Measurements from ENCODE around the gene PGAP2.
A peak's percentile ranks its signal among the peaks of the same experiment; 100 is the strongest.
"Not testable (repeated sequence)": the region's sequence is repeated elsewhere in the genome, so short reads cannot be mapped to it uniquely, and the experiment has no call there.

Gene PGAP2

DNA sequence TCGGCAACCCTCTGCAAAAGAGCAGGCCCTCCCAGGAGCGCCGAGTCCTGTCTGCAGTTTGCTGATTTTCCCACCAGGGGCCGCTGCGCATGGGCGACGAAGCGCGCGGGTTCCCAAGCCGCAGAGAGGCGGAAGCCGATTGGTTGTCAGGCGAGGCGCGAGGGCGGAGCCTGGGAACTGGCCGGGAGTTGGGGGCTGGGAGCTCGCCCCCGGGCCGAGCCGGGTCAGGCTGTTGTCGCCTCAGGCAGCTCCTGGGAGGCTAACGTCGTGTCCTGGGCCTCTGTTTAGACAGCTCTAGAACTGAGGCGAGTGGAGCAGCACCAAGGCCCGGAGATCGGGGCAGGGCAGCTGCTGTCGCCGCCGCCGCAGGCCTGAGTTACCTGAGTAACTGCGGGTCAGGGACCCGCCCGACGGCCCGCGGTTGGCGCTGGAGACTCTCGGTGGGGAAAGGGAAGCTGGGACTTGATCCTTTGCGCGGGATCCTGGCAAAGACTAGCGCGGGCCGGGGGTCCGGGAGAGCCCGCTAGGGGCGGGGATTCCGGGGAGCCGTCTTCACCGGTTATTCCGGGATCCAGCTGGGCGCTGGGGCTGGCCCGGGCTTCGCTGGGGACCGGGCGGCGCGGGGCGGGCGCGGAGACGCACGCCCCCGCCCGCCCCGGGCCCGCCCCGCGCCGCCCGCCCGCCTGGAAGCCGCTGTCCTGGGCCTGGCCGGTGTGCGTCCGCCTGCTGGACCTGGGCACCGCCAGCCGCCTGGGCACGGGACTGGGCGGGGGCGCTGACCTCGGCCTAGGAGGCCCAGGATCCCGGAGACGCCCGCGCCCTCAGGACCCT, 46.8 kb downstream of the PGAP2 start, which contains the start of gene STIM1:
Gene STIM1, plus strand, starts transcription at position 688 of the 831 bp plus-strand sequence. CDS start 607 bp downstream, outside the sequence.
- peak; percentile 95 to 96 for DNase-seq (ENCODE audit: low read depth in 2 of 2)

DNA sequence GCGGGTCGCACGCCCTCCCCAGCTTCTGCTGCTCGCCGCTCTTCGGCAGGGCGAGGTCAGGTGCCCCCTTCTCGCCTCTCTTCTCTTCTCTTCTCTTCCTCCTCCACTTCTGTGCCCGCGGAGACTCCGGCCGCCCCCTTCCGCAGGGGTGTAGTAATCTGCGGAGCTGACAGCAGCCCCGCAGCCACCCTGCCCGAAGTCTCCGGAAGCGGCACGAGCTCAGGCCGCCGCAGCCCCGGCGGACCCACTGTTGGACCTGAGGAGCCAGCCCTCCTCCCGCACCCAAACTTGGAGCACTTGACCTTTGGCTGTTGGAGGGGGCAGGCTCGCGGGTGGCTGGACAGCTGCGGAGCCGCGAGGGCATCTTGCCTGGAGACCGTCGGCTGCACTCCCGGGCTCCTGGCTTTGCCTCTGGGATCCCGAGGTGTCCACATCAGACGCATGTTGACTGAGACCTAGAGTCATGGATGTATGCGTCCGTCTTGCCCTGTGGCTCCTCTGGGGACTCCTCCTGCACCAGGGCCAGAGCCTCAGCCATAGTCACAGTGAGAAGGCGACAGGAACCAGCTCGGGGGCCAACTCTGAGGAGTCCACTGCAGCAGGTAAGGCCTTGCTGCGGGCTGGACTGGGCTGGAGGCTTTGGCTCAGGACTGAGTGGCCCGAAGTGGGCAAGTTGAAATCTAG, 47.6 kb downstream of the PGAP2 start:
- DNase-seq (ENCODE audit: low read depth in 2 of 2), result no peak

DNA sequence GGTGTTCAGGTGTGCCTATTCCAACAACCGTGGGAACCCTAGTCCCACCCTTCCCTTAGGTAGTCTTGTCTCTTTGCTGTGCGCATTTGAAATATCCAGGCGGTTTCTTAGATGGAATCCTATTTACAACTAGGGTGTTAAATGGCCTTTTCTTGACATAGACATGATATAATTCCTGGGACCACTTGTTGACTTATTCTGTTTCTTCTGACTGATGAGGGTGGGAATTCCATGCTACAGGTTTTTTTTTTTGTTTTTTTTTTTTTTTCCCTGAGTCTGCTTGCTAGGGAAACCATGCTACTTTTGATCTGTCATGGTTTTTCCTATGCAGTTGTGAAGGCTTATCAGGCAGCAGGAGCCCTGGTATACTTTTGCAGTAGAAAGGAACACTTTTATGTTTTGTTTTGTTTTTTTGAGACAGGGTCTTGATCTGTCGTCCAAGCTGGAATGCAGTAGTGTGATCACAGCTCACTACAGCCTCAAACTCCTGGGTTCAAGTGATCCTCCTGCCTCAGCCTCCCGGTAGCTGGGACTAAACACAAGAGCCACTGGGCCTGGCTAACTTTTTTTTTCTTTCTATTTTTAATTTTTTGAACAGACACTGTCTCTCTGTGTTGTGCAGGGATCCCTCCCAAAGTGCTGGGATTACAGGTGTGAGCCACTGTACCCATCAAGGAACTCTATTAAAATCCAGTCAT, 48.6 kb downstream of the PGAP2 start:
- no peak for DNase-seq (ENCODE audit: low read depth in 2 of 2)

DNA sequence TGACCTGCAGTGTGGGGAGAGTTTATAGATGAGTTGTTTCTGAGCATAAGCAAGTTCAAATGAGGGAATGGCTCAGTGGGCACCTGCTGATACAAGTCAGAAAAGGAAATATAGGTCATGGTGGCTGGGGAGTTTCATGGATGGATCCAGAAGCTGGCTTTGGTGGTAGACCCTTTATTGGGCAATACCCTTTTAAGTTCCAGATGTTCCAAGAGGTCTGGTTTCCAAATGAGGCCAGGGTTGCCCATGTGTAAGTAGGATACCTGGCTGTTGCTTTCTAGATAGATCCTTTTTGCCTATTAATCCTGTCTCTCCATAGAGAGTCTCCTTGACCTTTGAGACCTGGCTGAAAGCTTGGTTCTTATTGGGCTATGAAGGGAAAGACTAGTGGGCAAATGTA, 49.3 kb downstream of the PGAP2 start:
- DNase-seq (ENCODE audit: low read depth in 2 of 2), result no peak

DNA sequence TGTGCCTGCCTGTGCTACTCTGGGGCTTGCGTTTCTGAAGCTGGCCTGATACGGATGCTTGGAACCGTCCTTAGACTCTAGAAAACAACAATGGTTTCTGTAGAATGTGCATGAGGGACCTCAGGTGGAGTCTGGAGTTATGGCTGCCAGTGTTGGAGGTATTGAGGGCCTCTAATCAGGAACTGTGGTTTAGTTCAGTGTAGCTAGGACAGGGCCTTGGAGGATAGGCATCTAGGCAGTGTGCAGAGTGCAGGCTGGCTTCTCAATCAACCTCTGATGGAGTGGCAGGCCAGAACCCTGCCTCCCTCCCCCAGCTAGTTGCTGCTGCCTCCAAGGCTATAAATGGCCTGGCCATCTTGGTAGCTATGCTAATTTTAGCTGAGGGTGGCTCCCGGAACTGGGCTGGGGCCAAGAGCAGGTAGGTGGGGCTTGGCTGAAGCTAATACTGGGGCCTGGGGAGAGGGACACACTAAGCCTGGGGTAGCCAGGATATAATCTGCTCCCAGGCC, 51.1 kb downstream of the PGAP2 start:
- DNase-seq (ENCODE audit: low read depth in 2 of 2), result no peak

GRCh38 chr11:3860375-3860774, 52.0 kb downstream of the PGAP2 start:
- no peak for DNase-seq (ENCODE audit: low read depth in 2 of 2)

DNA sequence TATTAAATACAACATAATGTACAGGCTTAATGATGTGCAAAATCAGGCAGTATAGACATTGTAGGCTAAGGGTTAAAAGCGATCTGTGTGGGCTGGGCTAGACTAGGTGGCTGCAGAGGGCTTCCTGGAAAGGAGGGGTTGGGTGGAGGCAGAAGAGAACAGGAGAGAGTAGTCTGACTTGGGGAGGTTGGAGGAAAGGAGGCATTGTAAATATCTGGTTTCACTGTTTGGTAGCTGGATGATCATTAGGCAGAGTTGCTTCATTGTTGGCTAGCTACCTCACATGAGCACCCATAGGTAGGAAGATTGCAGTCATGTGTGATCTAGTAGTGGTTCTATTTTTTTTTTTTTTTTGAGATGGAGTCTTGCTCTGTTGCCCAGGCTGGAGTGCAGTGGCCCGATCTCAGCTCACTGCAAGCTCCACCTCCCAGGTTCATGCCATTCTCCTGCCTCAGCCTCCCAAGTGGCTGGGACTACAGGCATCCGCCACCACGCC, 52.6 kb downstream of the PGAP2 start:
- not testable (repeated sequence) for DNase-seq (ENCODE audit: low read depth in 2 of 2)

- no peak for DNase-seq (ENCODE audit: low read depth in 2 of 2)
Measured at GRCh38 chr11:3861683-3862082, 53.3 kb downstream of the PGAP2 start.

- no peak for DNase-seq (ENCODE audit: low read depth in 2 of 2)
Measured at GRCh38 chr11:3865388-3866193, 57.2 kb downstream of the PGAP2 start.

- DNase-seq (ENCODE audit: low read depth in 2 of 2), result no peak
Measured at GRCh38 chr11:3866206-3866605, 57.8 kb downstream of the PGAP2 start.

DNA sequence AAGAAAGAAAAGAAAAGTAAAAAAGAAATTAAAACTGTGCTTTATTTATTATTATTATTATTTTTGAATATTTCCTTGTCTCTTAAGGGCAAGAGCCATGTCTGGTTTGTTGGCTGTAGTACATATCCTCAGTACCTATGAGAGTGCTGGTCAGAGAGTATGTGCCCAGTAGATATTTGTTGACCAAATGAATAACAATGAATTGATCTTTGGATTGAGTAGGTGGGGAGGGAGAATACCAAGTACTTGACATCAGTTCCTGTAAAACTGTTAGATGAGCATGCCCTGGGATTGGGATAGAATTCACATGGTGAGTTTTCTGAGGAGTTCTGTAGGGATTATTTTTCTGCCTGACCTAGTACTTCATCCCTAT, 58.5 kb downstream of the PGAP2 start:
- DNase-seq (ENCODE audit: low read depth in 2 of 2), result no peak

- no peak for DNase-seq (ENCODE audit: low read depth in 2 of 2)
Measured at GRCh38 chr11:3867209-3868091, 59.1 kb downstream of the PGAP2 start.

- DNase-seq (ENCODE audit: low read depth in 2 of 2), result no peak
Measured at GRCh38 chr11:3873712-3874349, 65.5 kb downstream of the PGAP2 start.

Data from activated CD8-positive, alpha-beta memory T cell treated with anti-CD3 and anti-CD28 coated beads for 4 hours (primary cell).